ENCODE data around the gene HSD17B1. TPM values are rescaled to one million over a fixed set of nuclear protein-coding genes. Genes with fewer than 3 reads are reported as not detected.

The HSD17B1 gene
- total RNA-seq, 1 experiment from 2014 or later, result 2.3 TPM

GRCh38 chr17:42585353-42585752 is 32.6 kb downstream of the HSD17B1 start:
- Histone ChIP-seq H3K36me3 (ENCODE audit: control insufficient read depth, insufficient read depth, low read length) (peaks cover 2% of the 10 kb centered on the region), H3K27me3 (replicated peaks; ENCODE audit: control insufficient read depth, insufficient read depth, low read length) (no peaks in the 10 kb centered on the region), H3K4me3 (ENCODE audit: low read depth, low read length) (no peak overlapping the region), H3K4me1 (no peaks in the 10 kb centered on the region), H3K9me3 (no peaks in the 10 kb centered on the region)
- no TSS peak for BruUV-seq (replicated peaks)
- POLR2A ChIA-PET, result interaction anchor here (0.6 kb wide), 1 partner anchor 38 kb away, joined by 7 read pairs; no protein-coding TSS in a partner anchor
- Mint-ChIP-seq H3K9me3 (ENCODE audit: unreplicated experiment) (no peaks in the 10 kb centered on the region), H3K4me3 (ENCODE audit: unreplicated experiment) (no peak overlapping the region), H3K27ac (ENCODE audit: unreplicated experiment) (no peak overlapping the region), H3K4me1 (ENCODE audit: low read depth, unreplicated experiment) (no peaks in the 10 kb centered on the region), H3K27me3 (ENCODE audit: insufficient read depth, unreplicated experiment) (no peaks in the 10 kb centered on the region), H3K36me3 (ENCODE audit: insufficient read depth, unreplicated experiment) (peaks cover 67% of the 10 kb centered on the region)
- CTCF ChIA-PET, result no interaction called here
- intact Hi-C loops (cut with micrococcal nuclease; ENCODE audit: unreplicated experiment), result no loop called here
- DNase-seq, result no peak
- TF ChIP-seq CTCF (IDR thresholded peaks at IDR 0.05; ENCODE audit: insufficient read depth in 1 of 2, low read depth in 1 of 2, low read length in 1 of 2, severe bottlenecking in 1 of 2, unreplicated experiment in 1 of 2), result no peak

- Mint-ChIP-seq H3K4me3 (ENCODE audit: unreplicated experiment) (no peak overlapping the region), H3K27ac (ENCODE audit: unreplicated experiment) (no peak overlapping the region), H3K9me3 (ENCODE audit: unreplicated experiment) (no peaks in the 10 kb centered on the region), H3K36me3 (ENCODE audit: insufficient read depth, unreplicated experiment) (peaks cover 71% of the 10 kb centered on the region), H3K4me1 (ENCODE audit: low read depth, unreplicated experiment) (no peaks in the 10 kb centered on the region), H3K27me3 (ENCODE audit: insufficient read depth, unreplicated experiment) (no peaks in the 10 kb centered on the region)
- H3K27me3 ChIP-seq (replicated peaks; ENCODE audit: control insufficient read depth, insufficient read depth, low read length), result no peaks in the 10 kb centered on the region
- H3K9me3 ChIP-seq, result no peaks in the 10 kb centered on the region
- ChIA-PET CTCF (interaction anchor here (1.5 kb wide), 1 partner anchor 8 kb away, joined by 5 read pairs; no protein-coding TSS in a partner anchor), POLR2A (interaction anchor here (0.6 kb wide), 1 partner anchor 267 kb away, joined by 3 read pairs; no protein-coding TSS in a partner anchor)
- no peak for DNase-seq
- no TSS peak for BruUV-seq (replicated peaks)
- TF ChIP-seq CTCF (IDR thresholded peaks at IDR 0.05; ENCODE audit: insufficient read depth in 1 of 2, low read depth in 1 of 2, low read length in 1 of 2, severe bottlenecking in 1 of 2, unreplicated experiment in 1 of 2), result no peak
- no peaks in the 10 kb centered on the region for H3K4me1 ChIP-seq
- intact Hi-C loops (cut with micrococcal nuclease; ENCODE audit: unreplicated experiment), result no loop called here
- peaks cover 2% of the 10 kb centered on the region for H3K36me3 ChIP-seq (ENCODE audit: control insufficient read depth, insufficient read depth, low read length)
- H3K4me3 ChIP-seq (ENCODE audit: low read depth, low read length), result no peak overlapping the region
These were observed 33.9 kb downstream of the HSD17B1 start for GRCh38 chr17:42586514-42587230.

- no peaks in the 10 kb centered on the region for H3K9me3 ChIP-seq
- Mint-ChIP-seq H3K4me3 (ENCODE audit: unreplicated experiment) (no peak overlapping the region), H3K9me3 (ENCODE audit: unreplicated experiment) (no peaks in the 10 kb centered on the region), H3K27ac (ENCODE audit: unreplicated experiment) (no peak overlapping the region), H3K4me1 (ENCODE audit: low read depth, unreplicated experiment) (no peaks in the 10 kb centered on the region), H3K27me3 (ENCODE audit: insufficient read depth, unreplicated experiment) (no peaks in the 10 kb centered on the region), H3K36me3 (ENCODE audit: insufficient read depth, unreplicated experiment) (peaks cover 50% of the 10 kb centered on the region)
- intact Hi-C loops (cut with micrococcal nuclease; ENCODE audit: unreplicated experiment), result no loop called here
- no TSS peak for BruUV-seq (replicated peaks)
- H3K4me3 ChIP-seq (ENCODE audit: low read depth, low read length), result no peak overlapping the region
- H3K4me1 ChIP-seq, result no peaks in the 10 kb centered on the region
- ChIA-PET CTCF (no interaction called here), POLR2A (no interaction called here)
- no peak for DNase-seq
- H3K27me3 ChIP-seq (replicated peaks; ENCODE audit: control insufficient read depth, insufficient read depth, low read length), result no peaks in the 10 kb centered on the region
- TF ChIP-seq CTCF (IDR thresholded peaks at IDR 0.05; ENCODE audit: insufficient read depth in 1 of 2, low read depth in 1 of 2, low read length in 1 of 2, severe bottlenecking in 1 of 2, unreplicated experiment in 1 of 2), result no peak
- H3K36me3 ChIP-seq (ENCODE audit: control insufficient read depth, insufficient read depth, low read length), result peaks cover 2% of the 10 kb centered on the region
These were observed 38.2 kb downstream of the HSD17B1 start for GRCh38 chr17:42590886-42591285.
